H1 (cell line): ENCODE data around the gene CAPN1. TPM values are rescaled to one million over a fixed set of nuclear protein-coding genes. Genes with fewer than 3 reads are reported as not detected.

ENCODE experiments used
- ASH2L ChIP-seq: fragments of 200-600, 300-600 bp; sonication (generic); IDR thresholded peaks from one replicate; pipeline ENCODE4 v1.7.1; 2017; ENCODE audit warnings: low read length
- BACH1 ChIP-seq: IDR thresholded peaks from 2 replicates; pipeline ENCODE4 v1.6.1; 2012; ENCODE audit warnings: low read length, improper control_type of control experiment
- BRCA1 ChIP-seq: IDR thresholded peaks from 2 replicates; pipeline ENCODE4 v1.6.1; 2012; ENCODE audit warnings: low read depth, low read length, improper control_type of control experiment
- CEBPB ChIP-seq: IDR thresholded peaks from 2 replicates; pipeline ENCODE4 v1.6.1; 2012; ENCODE audit warnings: low read depth, low read length
- CHD1 ChIP-seq: IDR thresholded peaks from 2 replicates; pipeline ENCODE4 v1.6.1; 2012; ENCODE audit warnings: low read depth, low read length, improper control_type of control experiment
- KDM1A ChIP-seq: fragments of 200-600, 300-600 bp; sonication (generic); IDR thresholded peaks from 2 replicates; pipeline ENCODE4 v1.7.1; 2016; ENCODE audit warnings: mild to moderate bottlenecking, low read length, borderline replicate concordance
- MAFK ChIP-seq: IDR thresholded peaks from 2 replicates; pipeline ENCODE4 v1.6.1; 2012; ENCODE audit warnings: low read depth, mild to moderate bottlenecking, improper control_type of control experiment, low read length
- SAP30 ChIP-seq: fragments of 300-600 bp; sonication (generic); IDR thresholded peaks from 2 replicates; pipeline ENCODE4 v1.7.1; 2012; ENCODE audit warnings: low read length, moderate library complexity, mild to moderate bottlenecking, inconsistent platforms; ENCODE audit not compliant: insufficient read depth, insufficient replicate concordance
- SUZ12 ChIP-seq: fragments of 200-600 bp; sonication (generic); IDR thresholded peaks from 2 replicates; pipeline ENCODE4 v1.6.1; 2012; ENCODE audit warnings: mild to moderate bottlenecking, inconsistent platforms, low read length, moderate library complexity, mixed read lengths
- YY1 ChIP-seq: IDR thresholded peaks from 2 replicates; pipeline ENCODE4 v1.6.1; 2011; ENCODE audit warnings: low read depth, mild to moderate bottlenecking, low read length
- polyA plus RNA-seq, 7 experiments: library from polyadenylated mRNA; depleted of rRNA in 3 of 7; stranded (reverse) in 5 of 7; unstranded in 2 of 7; fragments of >200 nt in 5 of 7; fragments of 200-250 nt in 2 of 7; gene quantifications; 1 replicate in 5 of 7; 2 replicates in 1 of 7; 4 replicates in 1 of 7; pipeline versions ENCODE4 v1.2.1 to v1.2.3, GENCODE V29; 2011 to 2013; ENCODE audit warnings: missing spikeins in 2 of 7, mixed read lengths in 2 of 7
- total RNA-seq: library from RNA; stranded (reverse); fragmentation: NEBNext Ultra II Directional; extraction: Animal tissue kit (Norgen Biotek cat#: 25700); gene quantifications from 2 replicates; pipeline ENCODE4 v1.2.1, GENCODE V29; 2021
- TF ChIP-seq, protein P1 (sequence below): fragments of 300-600 bp; sonication (generic); IDR thresholded peaks from 2 replicates; pipeline ENCODE4 v1.7.1; 2012; ENCODE audit warnings: low read length, moderate library complexity, mild to moderate bottlenecking, inconsistent platforms; ENCODE audit not compliant: insufficient replicate concordance

Gene CAPN1
- total and polyA plus RNA-seq, 2 of the 8 experiments (the other 6 are each of a cell fraction or from before 2014, with no cell fraction given) = 194 to 233 TPM

DNA sequence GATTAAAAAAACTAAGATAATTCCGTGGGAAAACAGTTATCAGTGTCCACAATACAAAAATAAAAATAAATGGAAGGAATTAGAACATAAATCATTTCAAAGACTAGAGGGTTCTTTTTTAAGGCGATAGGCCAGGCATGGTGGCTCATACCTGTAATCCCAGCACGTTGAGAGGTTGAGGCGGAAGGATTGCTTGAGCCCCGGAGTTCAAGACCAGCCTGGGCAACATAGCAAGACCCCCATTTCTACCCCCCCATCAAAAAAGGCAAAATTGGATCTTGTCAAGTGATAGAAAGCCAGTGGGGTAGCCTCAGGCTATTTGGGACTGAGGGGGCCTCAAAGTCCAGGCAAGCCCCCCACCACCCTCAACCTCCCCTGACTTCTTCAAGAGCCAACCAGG lies 59.4 kb downstream of the CAPN1 start (continued):
- TF ChIP-seq, protein P1, sequence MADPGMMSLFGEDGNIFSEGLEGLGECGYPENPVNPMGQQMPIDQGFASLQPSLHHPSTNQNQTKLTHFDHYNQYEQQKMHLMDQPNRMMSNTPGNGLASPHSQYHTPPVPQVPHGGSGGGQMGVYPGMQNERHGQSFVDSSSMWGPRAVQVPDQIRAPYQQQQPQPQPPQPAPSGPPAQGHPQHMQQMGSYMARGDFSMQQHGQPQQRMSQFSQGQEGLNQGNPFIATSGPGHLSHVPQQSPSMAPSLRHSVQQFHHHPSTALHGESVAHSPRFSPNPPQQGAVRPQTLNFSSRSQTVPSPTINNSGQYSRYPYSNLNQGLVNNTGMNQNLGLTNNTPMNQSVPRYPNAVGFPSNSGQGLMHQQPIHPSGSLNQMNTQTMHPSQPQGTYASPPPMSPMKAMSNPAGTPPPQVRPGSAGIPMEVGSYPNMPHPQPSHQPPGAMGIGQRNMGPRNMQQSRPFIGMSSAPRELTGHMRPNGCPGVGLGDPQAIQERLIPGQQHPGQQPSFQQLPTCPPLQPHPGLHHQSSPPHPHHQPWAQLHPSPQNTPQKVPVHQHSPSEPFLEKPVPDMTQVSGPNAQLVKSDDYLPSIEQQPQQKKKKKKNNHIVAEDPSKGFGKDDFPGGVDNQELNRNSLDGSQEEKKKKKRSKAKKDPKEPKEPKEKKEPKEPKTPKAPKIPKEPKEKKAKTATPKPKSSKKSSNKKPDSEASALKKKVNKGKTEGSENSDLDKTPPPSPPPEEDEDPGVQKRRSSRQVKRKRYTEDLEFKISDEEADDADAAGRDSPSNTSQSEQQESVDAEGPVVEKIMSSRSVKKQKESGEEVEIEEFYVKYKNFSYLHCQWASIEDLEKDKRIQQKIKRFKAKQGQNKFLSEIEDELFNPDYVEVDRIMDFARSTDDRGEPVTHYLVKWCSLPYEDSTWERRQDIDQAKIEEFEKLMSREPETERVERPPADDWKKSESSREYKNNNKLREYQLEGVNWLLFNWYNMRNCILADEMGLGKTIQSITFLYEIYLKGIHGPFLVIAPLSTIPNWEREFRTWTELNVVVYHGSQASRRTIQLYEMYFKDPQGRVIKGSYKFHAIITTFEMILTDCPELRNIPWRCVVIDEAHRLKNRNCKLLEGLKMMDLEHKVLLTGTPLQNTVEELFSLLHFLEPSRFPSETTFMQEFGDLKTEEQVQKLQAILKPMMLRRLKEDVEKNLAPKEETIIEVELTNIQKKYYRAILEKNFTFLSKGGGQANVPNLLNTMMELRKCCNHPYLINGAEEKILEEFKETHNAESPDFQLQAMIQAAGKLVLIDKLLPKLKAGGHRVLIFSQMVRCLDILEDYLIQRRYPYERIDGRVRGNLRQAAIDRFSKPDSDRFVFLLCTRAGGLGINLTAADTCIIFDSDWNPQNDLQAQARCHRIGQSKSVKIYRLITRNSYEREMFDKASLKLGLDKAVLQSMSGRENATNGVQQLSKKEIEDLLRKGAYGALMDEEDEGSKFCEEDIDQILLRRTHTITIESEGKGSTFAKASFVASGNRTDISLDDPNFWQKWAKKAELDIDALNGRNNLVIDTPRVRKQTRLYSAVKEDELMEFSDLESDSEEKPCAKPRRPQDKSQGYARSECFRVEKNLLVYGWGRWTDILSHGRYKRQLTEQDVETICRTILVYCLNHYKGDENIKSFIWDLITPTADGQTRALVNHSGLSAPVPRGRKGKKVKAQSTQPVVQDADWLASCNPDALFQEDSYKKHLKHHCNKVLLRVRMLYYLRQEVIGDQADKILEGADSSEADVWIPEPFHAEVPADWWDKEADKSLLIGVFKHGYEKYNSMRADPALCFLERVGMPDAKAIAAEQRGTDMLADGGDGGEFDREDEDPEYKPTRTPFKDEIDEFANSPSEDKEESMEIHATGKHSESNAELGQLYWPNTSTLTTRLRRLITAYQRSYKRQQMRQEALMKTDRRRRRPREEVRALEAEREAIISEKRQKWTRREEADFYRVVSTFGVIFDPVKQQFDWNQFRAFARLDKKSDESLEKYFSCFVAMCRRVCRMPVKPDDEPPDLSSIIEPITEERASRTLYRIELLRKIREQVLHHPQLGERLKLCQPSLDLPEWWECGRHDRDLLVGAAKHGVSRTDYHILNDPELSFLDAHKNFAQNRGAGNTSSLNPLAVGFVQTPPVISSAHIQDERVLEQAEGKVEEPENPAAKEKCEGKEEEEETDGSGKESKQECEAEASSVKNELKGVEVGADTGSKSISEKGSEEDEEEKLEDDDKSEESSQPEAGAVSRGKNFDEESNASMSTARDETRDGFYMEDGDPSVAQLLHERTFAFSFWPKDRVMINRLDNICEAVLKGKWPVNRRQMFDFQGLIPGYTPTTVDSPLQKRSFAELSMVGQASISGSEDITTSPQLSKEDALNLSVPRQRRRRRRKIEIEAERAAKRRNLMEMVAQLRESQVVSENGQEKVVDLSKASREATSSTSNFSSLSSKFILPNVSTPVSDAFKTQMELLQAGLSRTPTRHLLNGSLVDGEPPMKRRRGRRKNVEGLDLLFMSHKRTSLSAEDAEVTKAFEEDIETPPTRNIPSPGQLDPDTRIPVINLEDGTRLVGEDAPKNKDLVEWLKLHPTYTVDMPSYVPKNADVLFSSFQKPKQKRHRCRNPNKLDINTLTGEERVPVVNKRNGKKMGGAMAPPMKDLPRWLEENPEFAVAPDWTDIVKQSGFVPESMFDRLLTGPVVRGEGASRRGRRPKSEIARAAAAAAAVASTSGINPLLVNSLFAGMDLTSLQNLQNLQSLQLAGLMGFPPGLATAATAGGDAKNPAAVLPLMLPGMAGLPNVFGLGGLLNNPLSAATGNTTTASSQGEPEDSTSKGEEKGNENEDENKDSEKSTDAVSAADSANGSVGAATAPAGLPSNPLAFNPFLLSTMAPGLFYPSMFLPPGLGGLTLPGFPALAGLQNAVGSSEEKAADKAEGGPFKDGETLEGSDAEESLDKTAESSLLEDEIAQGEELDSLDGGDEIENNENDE = no peak
- no peak for TF ChIP-seq CHD1
- no peak for TF ChIP-seq YY1
- no peak for TF ChIP-seq BRCA1
- TF ChIP-seq SUZ12 = no peak
- TF ChIP-seq ASH2L = no peak
- TF ChIP-seq SAP30 = no peak
- no peak for TF ChIP-seq MAFK
- no peak for TF ChIP-seq KDM1A
- TF ChIP-seq BACH1 = no peak
- TF ChIP-seq CEBPB = no peak
- TF ChIP-seq, all 59 proteins: peak for 0
